WTC11 (cell line): ENCODE measurements around the gene FUT6. TPM values are rescaled to one million over a fixed set of nuclear protein-coding genes. Genes with fewer than 3 reads are reported as not detected.
A peak's percentile ranks its signal among the peaks of the same experiment; 100 is the strongest.

Experiments used
- ATAC-seq: fragments of 200-7000 bp; cut with Tn5 transposase; 2 replicates; pipeline ENCODE4 v1.10.0; 2021; ENCODE audit warnings: mild to moderate bottlenecking, moderate library complexity
- CTCF ChIA-PET: fragments of 300-600 bp; sonication (Branson Sonifier 250); formaldehyde crosslinking; loops from one replicate; lab custom pipeline; 2021; ENCODE audit warnings: antibody characterized with exemption; lab: Charles Lee
- POLR2A ChIA-PET: fragments of 350-600 bp; sonication (Branson Sonifier 250); formaldehyde crosslinking; loops from one replicate; lab custom pipeline; 2021; ENCODE audit warnings: antibody characterized with exemption; lab: Charles Lee
- DNase-seq: peaks from one replicate; pipeline ENCODE4 v3.0.0; 2021; ENCODE audit warnings: low spot score
- H3K27ac Mint-ChIP-seq: 2 replicates; pipeline ENCODE4 v1.8.0; 2021; ENCODE audit warnings: mixed read lengths
- H3K27me3 Mint-ChIP-seq: 2 replicates; pipeline ENCODE4 v1.8.0; 2021; ENCODE audit warnings: low read depth, mild to moderate bottlenecking, moderate library complexity, mixed read lengths
- H3K36me3 Mint-ChIP-seq: 2 replicates; pipeline ENCODE4 v1.8.0; 2021; ENCODE audit warnings: mixed read lengths
- H3K4me1 Mint-ChIP-seq: 2 replicates; pipeline ENCODE4 v1.8.0; 2022; ENCODE audit warnings: mixed read lengths
- H3K4me3 Mint-ChIP-seq: 2 replicates; pipeline ENCODE4 v1.8.0; 2021; ENCODE audit warnings: mild to moderate bottlenecking, moderate library complexity, mixed read lengths
- H3K9me3 Mint-ChIP-seq: 2 replicates; pipeline ENCODE4 v1.8.0; 2021; ENCODE audit warnings: mixed read lengths
- ATF1 ChIP-seq: sonication (generic); formaldehyde crosslinking; IDR thresholded peaks from 2 replicates; pipeline ENCODE4 v1.8.1; 2023; ENCODE audit warnings: mild to moderate bottlenecking, moderate library complexity, missing genetic modification reagents
- ATF2 ChIP-seq: sonication (generic); formaldehyde crosslinking; IDR thresholded peaks from 2 replicates; pipeline ENCODE4 v1.8.1; 2022; ENCODE audit warnings: low read depth, missing genetic modification reagents, borderline replicate concordance
- CREB1 ChIP-seq: sonication (generic); formaldehyde crosslinking; IDR thresholded peaks from 2 replicates; pipeline ENCODE4 v1.8.0; 2023; ENCODE audit warnings: mild to moderate bottlenecking, missing genetic modification reagents
- E2F1 ChIP-seq: sonication (generic); formaldehyde crosslinking; IDR thresholded peaks from 2 replicates; pipeline ENCODE4 v1.8.0; 2022; ENCODE audit warnings: mild to moderate bottlenecking, missing genetic modification reagents
- ELF4 ChIP-seq: sonication (generic); formaldehyde crosslinking; IDR thresholded peaks from 2 replicates; pipeline ENCODE4 v1.8.1; 2022; ENCODE audit warnings: low read depth, mild to moderate bottlenecking, moderate library complexity, missing genetic modification reagents
- ERG ChIP-seq: fragments of 250-450 bp; sonication (Bioruptor Pico); IDR thresholded peaks from 2 replicates; pipeline ENCODE4 v1.8.0; 2021; ENCODE audit warnings: mild to moderate bottlenecking
- GTF2I ChIP-seq: fragments of 250-450 bp; sonication (Bioruptor Pico); conservative IDR thresholded peaks from 2 replicates; pipeline ENCODE4 v1.4.0; 2021; ENCODE audit warnings: mild to moderate bottlenecking
- HMGXB4 ChIP-seq: sonication (generic); formaldehyde crosslinking; IDR thresholded peaks from 2 replicates; pipeline ENCODE4 v1.8.1; 2023; ENCODE audit warnings: mild to moderate bottlenecking, moderate library complexity, missing genetic modification reagents
- KAT7 ChIP-seq: sonication (generic); formaldehyde crosslinking; IDR thresholded peaks from 2 replicates; pipeline ENCODE4 v1.8.1; 2023; ENCODE audit warnings: missing genetic modification reagents, mild to moderate bottlenecking, borderline replicate concordance
- MAX ChIP-seq: sonication (generic); formaldehyde crosslinking; IDR thresholded peaks from 2 replicates; pipeline ENCODE4 v1.8.0; 2022; ENCODE audit warnings: mild to moderate bottlenecking, missing genetic modification reagents
- MLX ChIP-seq: sonication (generic); formaldehyde crosslinking; IDR thresholded peaks from 2 replicates; pipeline ENCODE4 v1.8.1; 2023; ENCODE audit warnings: mild to moderate bottlenecking, missing genetic modification reagents, moderate library complexity
- NFE2L1 ChIP-seq: sonication (generic); formaldehyde crosslinking; IDR thresholded peaks from 2 replicates; pipeline ENCODE4 v1.8.1; 2023; ENCODE audit warnings: missing genetic modification reagents
- NR1H2 ChIP-seq: sonication (generic); formaldehyde crosslinking; IDR thresholded peaks from 2 replicates; pipeline ENCODE4 v1.9.0; 2021; ENCODE audit warnings: mild to moderate bottlenecking, moderate library complexity, missing genetic modification reagents
- SMAD3 ChIP-seq: sonication (generic); formaldehyde crosslinking; IDR thresholded peaks from 2 replicates; pipeline ENCODE4 v1.8.0; 2022; ENCODE audit warnings: missing genetic modification reagents, mild to moderate bottlenecking, borderline replicate concordance
- SOX15 ChIP-seq: fragments of 250-450 bp; sonication (Bioruptor Pico); IDR thresholded peaks from 2 replicates; pipeline ENCODE4 v1.9.0; 2021; ENCODE audit warnings: mild to moderate bottlenecking
- SP1 ChIP-seq: sonication (generic); formaldehyde crosslinking; conservative IDR thresholded peaks from 2 replicates; pipeline ENCODE4 v1.8.1; 2022; ENCODE audit warnings: missing genetic modification reagents
- TP53 ChIP-seq: sonication (generic); formaldehyde crosslinking; IDR thresholded peaks from 2 replicates; pipeline ENCODE4 v1.8.1; 2023; ENCODE audit warnings: mild to moderate bottlenecking, missing genetic modification reagents
- USF2 ChIP-seq: sonication (generic); formaldehyde crosslinking; IDR thresholded peaks from 2 replicates; pipeline ENCODE4 v1.8.1; 2023; ENCODE audit warnings: mild to moderate bottlenecking, missing genetic modification reagents, moderate library complexity
- ZNF121 ChIP-seq: sonication (generic); formaldehyde crosslinking; IDR thresholded peaks from 2 replicates; pipeline ENCODE4 v1.8.0; 2023; ENCODE audit warnings: missing genetic modification reagents
- ZNF263 ChIP-seq: sonication (generic); formaldehyde crosslinking; IDR thresholded peaks from 2 replicates; pipeline ENCODE4 v1.8.1; 2022; ENCODE audit warnings: low read depth, mild to moderate bottlenecking, moderate library complexity, missing genetic modification reagents
- ZNF396 ChIP-seq: fragments of 250-450 bp; sonication (Bioruptor Pico); IDR thresholded peaks from 2 replicates; pipeline ENCODE4 v1.8.0; 2021; ENCODE audit warnings: mild to moderate bottlenecking, moderate library complexity, borderline replicate concordance
- ZNF425 ChIP-seq: fragments of 250-450 bp; sonication (Bioruptor Pico); conservative IDR thresholded peaks from 2 replicates; pipeline ENCODE4 v1.9.0; 2021; ENCODE audit warnings: mild to moderate bottlenecking
- total RNA-seq: library from RNA; stranded (reverse); gene quantifications from 3 replicates; pipeline ENCODE4 v1.2.3, GENCODE V29; 2021

The FUT6 gene
- total RNA-seq, 1 experiment from 2014 or later, result not detected

- CTCF ChIA-PET, result interaction anchor here (0.6 to 6.9 kb wide), 26 partner anchors 12 to 1769 kb away, joined by 3 to 115 read pairs (median 4); partner anchors contain the start of genes NDUFA11, NRTN and VMAC
- peaks cover 6% of the 10 kb centered on the region for H3K4me1 Mint-ChIP-seq
- peak overlapping the region; percentile 97 for H3K27ac Mint-ChIP-seq
- POLR2A ChIA-PET, result interaction anchor here (0.6 to 3.0 kb wide), 10 partner anchors 11 to 194 kb away, joined by 3 to 22 read pairs (median 4); partner anchors contain the start of genes FUT6, NDUFA11, NRTN and RPL36
- no peaks in the 10 kb centered on the region for H3K36me3 Mint-ChIP-seq
- no peaks in the 10 kb centered on the region for H3K9me3 Mint-ChIP-seq
- no peaks in the 10 kb centered on the region; the same call in none of the 2 replicates for H3K27me3 Mint-ChIP-seq
- ATAC-seq (peak; percentile 75), DNase-seq (peak; percentile 93)
- peak overlapping the region; percentile 91 for H3K4me3 Mint-ChIP-seq
- TF ChIP-seq HMGXB4 (peak; percentile 70; the same call in 1 of the 2 replicates), SOX15 (CRISPR knock-in tag) (no peak), ZNF121 (CRISPR knock-in tag) (peak; percentile 97), MLX (CRISPR knock-in tag) (no peak), KAT7 (CRISPR knock-in tag) (no peak; the same call in 1 of the 2 replicates), USF2 (CRISPR knock-in tag) (no peak), CREB1 (CRISPR knock-in tag) (no peak; the same call in none of the 2 replicates), ATF2 (CRISPR knock-in tag) (no peak), GTF2I (CRISPR knock-in tag) (no peak), ATF1 (CRISPR knock-in tag) (0 out of 2 replicates have a peak, but pooled peaks have one; percentile 30), TP53 (no peak), E2F1 (CRISPR knock-in tag) (peak; percentile 76), ZNF263 (no peak), ZNF425 (CRISPR knock-in tag) (no peak), NR1H2 (CRISPR knock-in tag) (no peak), MAX (peak; percentile 87), ERG (no peak), ELF4 (CRISPR knock-in tag) (no peak), SP1 (CRISPR knock-in tag) (peak; percentile 78), SMAD3 (CRISPR knock-in tag) (peak; percentile 89), NFE2L1 (peak; percentile 75), ZNF396 (CRISPR knock-in tag) (no peak)
Measured at GRCh38 chr19:5827891-5828660, 11.4 kb downstream of the FUT6 start.
